GM19324 (cell line): ENCODE measurements around the gene CSH1.
"Not testable (repeated sequence)": the region's sequence is repeated elsewhere in the genome, so short reads cannot be mapped to it uniquely, and the experiment has no call there.

Experiments
- ATAC-seq: cut with Tn5 transposase; IDR thresholded peaks from one replicate; pipeline ENCODE4 v1.9.1; 2021; ENCODE audit warnings: mild to moderate bottlenecking, moderate library complexity; ENCODE audit not compliant: unreplicated experiment, low FRiP score

CSH1 gene

GRCh38 chr17:63896524-63897354 lies at the start of gene CSH1:
CSH1 (minus strand) TSS chr17:63896574; CDS start chr17:63896511, 63 bp downstream.
- ATAC-seq = not testable (repeated sequence)

GRCh38 chr17:63945784-63946439 lies 49.5 kb upstream of the CSH1 start:
- no peak for ATAC-seq

GRCh38 chr17:63944736-63945499 lies 48.5 kb upstream of the CSH1 start:
- no peak for ATAC-seq

GRCh38 chr17:63943745-63944144 lies 47.4 kb upstream of the CSH1 start:
- ATAC-seq = no peak

GRCh38 chr17:63942309-63942985 lies 46.1 kb upstream of the CSH1 start:
- ATAC-seq = no peak

- ATAC-seq = no peak
These were observed 45.4 kb upstream of the CSH1 start for GRCh38 chr17:63941751-63942150.

GRCh38 chr17:63941162-63941561 lies 44.8 kb upstream of the CSH1 start:
- no peak for ATAC-seq

- no peak for ATAC-seq
These were observed 44.2 kb upstream of the CSH1 start for GRCh38 chr17:63940584-63940983.

GRCh38 chr17:63939884-63940283 lies 43.5 kb upstream of the CSH1 start:
- no peak for ATAC-seq

- ATAC-seq = no peak
These were observed 43.0 kb upstream of the CSH1 start for GRCh38 chr17:63939401-63939800.

- ATAC-seq = no peak
These were observed 41.5 kb upstream of the CSH1 start for GRCh38 chr17:63937920-63938319.

- ATAC-seq = no peak
These were observed 40.9 kb upstream of the CSH1 start for GRCh38 chr17:63937319-63937718.

GRCh38 chr17:63934183-63935112 lies 38.1 kb upstream of the CSH1 start:
- ATAC-seq = no peak

- ATAC-seq = no peak
These were observed 37.2 kb upstream of the CSH1 start for GRCh38 chr17:63933598-63933997.

- ATAC-seq = no peak
These were observed 36.3 kb upstream of the CSH1 start for GRCh38 chr17:63932721-63933120.

- ATAC-seq = peak; percentile 72
These were observed 35.7 kb upstream of the CSH1 start, which contains the start of gene CD79B for GRCh38 chr17:63931981-63932561. CD79B (minus strand) TSS chr17:63932331; CDS start chr17:63932261, 70 bp downstream.

GRCh38 chr17:63930951-63931575 lies 34.7 kb upstream of the CSH1 start:
- no peak for ATAC-seq

GRCh38 chr17:63929860-63930766 lies 33.7 kb upstream of the CSH1 start:
- ATAC-seq = no peak
